GF-D8 (cell line): Measurements from ENCODE around the gene BTBD7.
"Not testable (repeated sequence)": the region's sequence is repeated elsewhere in the genome, so short reads cannot be mapped to it uniquely, and the experiment has no call there.

Experiments used
- DNase-seq: peaks from one replicate; lab custom pipeline; 2025; lab: John Stamatoyannopoulos, UW

BTBD7 gene

GRCh38 chr14:93332853-93333630 lies at the start of gene BTBD7:
BTBD7 (minus strand) TSS chr14:93333036; CDS start chr14:93296051, 36,985 bp downstream.
- DNase-seq = peak; percentile 56

GRCh38 chr14:93381644-93382043 lies 48.8 kb upstream of the BTBD7 start:
- DNase-seq = no peak

GRCh38 chr14:93379831-93380230 lies 47.0 kb upstream of the BTBD7 start:
- DNase-seq = no peak

- no peak for DNase-seq
Observed at GRCh38 chr14:93375673-93376156, 42.9 kb upstream of the BTBD7 start.

GRCh38 chr14:93369713-93370266 lies 37.0 kb upstream of the BTBD7 start:
- peak; percentile 21 for DNase-seq

- DNase-seq = no peak
Observed at GRCh38 chr14:93368996-93369712, 36.3 kb upstream of the BTBD7 start.

- DNase-seq = not testable (repeated sequence)
Observed at GRCh38 chr14:93354873-93355272, 22.0 kb upstream of the BTBD7 start.

- no peak for DNase-seq
Observed at GRCh38 chr14:93348292-93348691, 15.5 kb upstream of the BTBD7 start.

- DNase-seq = peak; percentile 91
Observed at GRCh38 chr14:93347850-93348249, 15.0 kb upstream of the BTBD7 start.

GRCh38 chr14:93346926-93347721 lies 14.3 kb upstream of the BTBD7 start, which contains the start of gene COX8C:
COX8C (plus strand) TSS chr14:93347182; CDS start chr14:93347269, 87 bp downstream.
- no peak for DNase-seq

- no peak for DNase-seq
Observed at GRCh38 chr14:93343797-93344196, 11.0 kb upstream of the BTBD7 start.

- peak; percentile 82 for DNase-seq
Observed at GRCh38 chr14:93343266-93343665, 10.4 kb upstream of the BTBD7 start.

- no peak for DNase-seq
Observed at GRCh38 chr14:93337884-93338283, 5.0 kb upstream of the BTBD7 start.

- DNase-seq = no peak
Observed at GRCh38 chr14:93337143-93337753, 4.4 kb upstream of the BTBD7 start.

GRCh38 chr14:93333631-93334103 lies 831 bp upstream of the BTBD7 start:
- no peak for DNase-seq

GRCh38 chr14:93332397-93332852 lies 411 bp downstream of the BTBD7 start:
- DNase-seq = no peak

- no peak for DNase-seq
Observed at GRCh38 chr14:93331728-93332396, 974 bp downstream of the BTBD7 start.

- DNase-seq = no peak
Observed at GRCh38 chr14:93331002-93331727, 1.7 kb downstream of the BTBD7 start.

GRCh38 chr14:93330609-93331000 lies 2.2 kb downstream of the BTBD7 start:
- DNase-seq = no peak
